ENCODE data around the gene EPHB4.

- TF ChIP-seq CTCF (conservative IDR thresholded peaks at IDR 0.05 in 1 of 2, IDR thresholded peaks at IDR 0.05 in 1 of 2; ENCODE audit: extremely low read depth in 1 of 2, insufficient read depth in 1 of 2, low read depth in 1 of 2, low read length in 2 of 2) (no peak), EZH2 (IDR thresholded peaks at IDR 0.05; ENCODE audit: borderline replicate concordance, low read length) (no peak)
Measured at GRCh38 chr7:100764841-100765240, 62.5 kb downstream of the EPHB4 start.

Data from mammary epithelial cell (primary cell).